HG03175 (cell line): ENCODE data around the gene LOXL1.

Source experiments
- ATAC-seq: cut with Tn5 transposase; IDR thresholded peaks from one replicate; pipeline ENCODE4 v1.9.1; 2021; ENCODE audit warnings: mild to moderate bottlenecking, moderate library complexity; ENCODE audit not compliant: unreplicated experiment

The LOXL1 gene

GRCh38 chr15:73990250-73991005 lies 64.2 kb downstream of the LOXL1 start:
- ATAC-seq: no peak

- ATAC-seq: no peak
Observed at GRCh38 chr15:73991260-73991659, 65.0 kb downstream of the LOXL1 start.

GRCh38 chr15:73991726-73992593 lies 65.7 kb downstream of the LOXL1 start, which contains the start of gene STOML1:
TSS of gene STOML1 (minus strand) at chr15:73992295. CDS start at chr15:73992223, 72 bp downstream.
- peak; percentile 74 for ATAC-seq

GRCh38 chr15:73992594-73992898 lies 66.3 kb downstream of the LOXL1 start:
- no peak for ATAC-seq

- ATAC-seq: no peak
Observed at GRCh38 chr15:73993211-73993994, 67.1 kb downstream of the LOXL1 start.

GRCh38 chr15:73994413-73994883 lies 68.2 kb downstream of the LOXL1 start, which contains the start of gene PML:
TSS of gene PML (plus strand) at chr15:73994716. CDS start at chr15:73994813, 97 bp downstream.
- peak; percentile 78 for ATAC-seq

- no peak for ATAC-seq
Observed at GRCh38 chr15:73994912-73995622, 68.8 kb downstream of the LOXL1 start.

GRCh38 chr15:73996267-73996666 lies 70.0 kb downstream of the LOXL1 start:
- ATAC-seq: no peak

- ATAC-seq: no peak
Observed at GRCh38 chr15:73996939-73997338, 70.7 kb downstream of the LOXL1 start.

- ATAC-seq: no peak
Observed at GRCh38 chr15:73997986-73998385, 71.7 kb downstream of the LOXL1 start.
